Pulmonary artery endothelial cell (primary cell): Measurements from ENCODE around the gene TWIST2. TPM values are rescaled to one million over a fixed set of nuclear protein-coding genes. Genes with fewer than 3 reads are reported as not detected.

Experiments
- DNase-seq: peaks from one replicate; pipeline ENCODE4 v3.0.0-alpha.2; 2011; ENCODE audit warnings: low read depth, low spot score
- total RNA-seq: library from RNA; depleted of rRNA; stranded (reverse); fragments of >200 nt; gene quantifications from 2 replicates; pipeline ENCODE4 v1.2.3, GENCODE V29; 2014

TWIST2 gene
- total RNA-seq, 1 donor from 2014 or later: 5.4 TPM

DNA sequence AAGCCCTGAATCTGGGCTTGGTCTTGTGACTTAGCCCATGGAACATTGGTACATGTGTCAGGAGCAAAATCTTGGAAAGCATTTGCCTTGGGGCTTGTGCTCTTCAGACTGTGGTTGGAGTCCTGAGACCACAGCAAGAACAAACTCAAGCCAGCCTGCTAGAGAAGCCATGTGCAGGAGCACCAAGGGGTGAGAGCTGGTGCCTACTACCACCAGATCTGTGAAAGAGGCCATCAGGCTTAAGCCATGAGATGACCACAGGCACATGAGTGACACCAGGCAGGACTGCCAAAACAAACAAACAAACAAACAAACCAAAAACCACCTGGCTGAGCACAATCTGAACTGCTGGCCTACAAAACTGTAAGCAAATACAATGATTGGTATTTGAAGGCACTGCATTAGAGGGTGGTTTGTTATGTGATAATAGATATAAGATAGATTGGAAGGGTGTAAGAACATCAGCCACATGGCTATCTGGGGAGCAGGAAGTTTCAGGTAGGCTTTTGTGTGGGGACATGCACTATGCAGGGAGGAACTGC, 9.0 kb upstream of the TWIST2 start:
- DNase-seq: no peak

DNA sequence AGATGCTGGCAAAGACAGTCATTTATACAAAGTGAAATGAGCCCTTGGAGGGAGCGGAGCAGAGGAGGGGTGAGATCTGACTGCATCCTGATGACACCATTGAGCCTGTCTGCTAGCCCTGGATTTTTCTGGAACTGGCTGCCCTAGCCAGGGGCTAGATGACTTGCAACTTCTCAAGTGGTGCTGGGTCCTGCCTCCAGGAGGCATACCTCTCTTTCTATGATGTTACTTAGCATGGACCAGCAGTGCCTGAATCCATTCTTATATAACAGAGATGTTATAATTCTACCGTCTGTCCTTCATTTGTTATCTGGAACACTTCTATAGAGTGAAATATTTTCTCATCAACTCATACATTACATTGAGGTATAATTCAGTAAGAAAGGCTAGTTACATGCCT, 8.5 kb upstream of the TWIST2 start:
- no peak for DNase-seq

DNA sequence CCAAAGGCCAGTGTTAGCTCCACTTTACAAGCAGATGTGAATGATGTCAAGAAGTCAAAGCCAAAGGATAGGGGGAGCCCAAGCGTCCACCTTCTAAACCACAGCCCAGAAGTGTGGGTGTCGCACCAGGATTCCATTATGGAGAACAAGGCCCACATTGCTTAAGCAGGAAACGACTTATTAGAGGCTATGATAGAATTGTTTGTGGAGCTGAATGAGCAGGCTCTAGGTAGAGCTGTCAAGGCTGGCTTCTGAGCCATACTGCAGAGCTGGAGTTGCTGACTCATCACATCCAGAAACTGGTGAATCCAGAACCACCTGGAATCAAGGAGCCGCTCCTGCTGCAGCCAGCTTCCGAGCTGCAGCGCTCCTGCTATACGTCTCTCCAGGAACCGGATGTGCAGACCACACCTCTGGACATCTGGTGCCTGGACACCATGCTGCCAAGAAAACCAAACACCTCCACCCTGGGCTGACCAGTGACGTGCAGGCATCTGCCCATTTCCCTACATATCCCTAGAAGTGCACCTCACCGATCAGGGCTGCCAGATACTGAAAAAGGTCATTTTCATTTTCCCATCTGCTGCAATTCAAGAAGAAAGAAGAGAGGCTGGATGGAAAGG, 6.2 kb upstream of the TWIST2 start:
- no peak for DNase-seq

DNA sequence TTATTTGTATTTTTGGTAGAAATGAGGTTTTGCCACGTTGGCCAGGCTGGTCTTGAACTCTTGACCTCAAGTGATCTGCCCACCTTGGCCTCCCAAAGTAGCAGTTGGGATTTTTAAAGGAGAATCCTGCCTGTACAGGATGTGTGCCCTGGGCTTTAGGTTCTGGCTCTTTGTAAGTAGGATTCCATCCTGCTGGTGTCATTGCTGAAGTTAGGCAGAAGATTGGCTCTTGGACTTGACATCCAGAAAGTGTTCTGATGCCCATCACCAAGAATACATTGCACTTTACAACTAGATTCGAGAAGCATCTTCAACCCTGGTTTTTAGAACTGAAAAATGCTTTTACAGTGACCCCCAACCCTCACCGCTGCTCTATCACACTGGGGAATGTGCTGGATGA, 4.4 kb upstream of the TWIST2 start:
- no peak for DNase-seq

DNA sequence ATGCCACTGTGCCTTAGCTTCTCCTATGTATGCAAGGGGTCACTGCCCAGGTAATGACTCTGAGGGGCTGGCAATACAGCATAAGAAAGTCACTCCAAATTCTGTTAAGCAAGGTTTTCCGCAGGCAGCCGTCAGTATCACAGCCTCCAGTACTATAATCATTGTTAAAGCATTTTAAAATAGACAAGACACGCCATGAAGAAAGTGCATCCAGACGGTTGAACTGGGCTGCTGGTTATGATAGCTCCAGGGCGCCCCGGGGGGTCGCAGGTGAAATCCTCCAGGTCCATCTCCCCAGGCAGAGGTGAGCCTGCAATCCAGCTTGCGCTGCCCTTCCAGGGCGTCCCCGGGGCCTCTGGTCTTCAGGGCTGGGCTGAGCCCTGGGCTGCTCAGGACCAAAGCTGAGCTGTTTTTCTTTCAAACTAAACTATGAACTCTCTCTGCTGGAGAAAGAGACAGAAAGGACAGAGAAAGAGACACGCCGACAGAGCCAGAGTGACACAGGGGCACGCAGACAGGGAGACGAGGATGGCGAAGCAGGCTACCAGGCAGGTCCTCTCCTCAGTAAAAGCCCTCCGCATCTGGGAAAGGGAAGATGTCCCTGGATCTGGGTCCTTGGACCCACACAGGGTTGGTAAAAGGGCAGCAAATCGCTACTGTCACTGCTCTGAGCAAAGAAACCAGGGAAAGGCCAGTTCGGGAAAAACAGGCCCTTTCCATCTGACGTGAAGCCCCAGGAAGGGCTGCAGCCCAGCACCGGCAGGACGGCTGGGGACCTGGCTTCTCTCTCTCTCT, 2.1 kb upstream of the TWIST2 start:
- no peak for DNase-seq

DNA sequence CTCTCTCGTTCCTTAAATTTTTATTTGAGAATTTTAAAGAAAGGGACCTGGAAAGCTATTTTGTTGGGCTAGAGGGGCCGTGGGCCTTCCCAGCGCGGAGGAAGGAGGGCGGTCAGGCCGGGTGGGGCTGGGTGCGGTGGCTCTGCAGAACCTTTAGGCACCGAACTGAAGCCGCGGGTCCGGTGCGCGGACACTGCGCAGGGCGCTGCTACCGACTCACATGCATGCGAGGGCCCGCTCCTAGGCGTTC, 1.6 kb upstream of the TWIST2 start:
- DNase-seq: no peak

DNA sequence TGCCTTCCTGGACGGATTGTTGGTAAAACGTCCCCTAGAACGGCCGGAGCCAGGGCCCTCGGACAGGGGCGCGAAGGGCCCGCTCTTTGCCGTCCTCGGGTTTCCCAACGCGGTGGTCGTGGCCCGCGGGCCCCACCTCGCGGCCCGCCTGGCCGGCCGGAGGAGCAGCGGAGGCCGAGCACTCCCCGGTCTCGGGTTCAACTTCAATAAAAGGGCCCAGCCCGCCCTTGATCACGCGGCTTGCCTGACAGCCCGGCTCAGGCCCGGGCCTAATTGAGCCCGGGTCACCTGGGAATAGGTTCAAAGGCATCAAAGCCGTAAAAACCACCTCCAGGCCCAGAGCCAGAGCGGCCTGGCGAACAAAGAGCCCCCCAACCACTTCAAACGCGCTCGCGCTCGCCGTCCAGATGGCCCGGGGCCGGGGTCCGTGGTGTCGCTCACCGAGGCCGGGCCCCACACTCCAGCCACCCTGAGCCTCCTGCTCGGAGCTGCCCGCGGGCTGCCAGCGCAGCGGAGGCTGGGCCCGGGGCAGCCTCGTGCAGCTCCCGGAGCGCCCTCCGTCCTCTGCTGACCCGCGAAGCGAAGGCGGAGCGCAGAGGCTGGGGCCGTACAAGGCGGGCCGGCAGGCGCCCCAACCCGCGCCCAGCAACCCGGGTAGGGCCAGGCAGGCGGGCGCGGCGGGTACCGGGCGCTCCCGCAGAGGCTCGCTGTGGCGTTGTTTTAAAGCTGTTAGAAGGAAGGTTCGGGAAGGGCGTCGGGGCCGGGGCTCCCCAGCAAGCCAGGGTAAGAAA, 1.1 kb upstream of the TWIST2 start:
- no peak for DNase-seq

DNA sequence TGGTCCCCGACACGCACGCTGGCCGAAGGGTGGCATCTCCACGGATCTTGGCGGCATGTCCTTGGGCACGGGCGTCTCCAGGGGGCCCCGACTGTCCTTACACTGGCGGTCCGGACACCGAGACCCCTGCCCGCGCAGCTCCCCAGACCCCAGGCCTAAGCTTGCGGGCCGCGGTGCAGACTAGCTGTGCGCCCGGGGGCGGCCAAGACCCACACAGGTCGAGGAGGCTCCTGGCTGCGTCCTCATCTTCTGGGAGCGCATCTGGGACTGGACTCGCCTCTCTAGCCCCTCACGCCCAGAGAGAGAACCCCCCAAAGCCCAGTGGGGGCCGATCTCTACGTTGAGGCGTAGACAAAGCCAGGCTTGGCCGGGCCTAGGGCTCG, 475 bp upstream of the TWIST2 start:
- DNase-seq: no peak

DNA sequence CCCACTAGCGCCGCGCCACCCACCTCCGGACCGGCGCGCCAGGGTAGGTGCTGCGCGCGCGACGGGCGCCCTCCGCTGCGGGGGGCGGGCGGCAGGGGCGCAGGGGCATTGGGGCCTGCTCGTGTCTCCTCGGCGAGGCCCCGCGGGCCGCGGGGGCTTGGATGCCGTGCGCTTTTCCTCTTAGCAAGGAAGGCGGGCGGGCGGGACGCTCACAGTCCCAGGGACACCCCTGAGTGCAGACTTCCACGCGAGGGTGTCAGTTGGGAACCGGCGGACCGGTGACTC, 748 bp downstream of the TWIST2 start:
- DNase-seq: no peak

DNA sequence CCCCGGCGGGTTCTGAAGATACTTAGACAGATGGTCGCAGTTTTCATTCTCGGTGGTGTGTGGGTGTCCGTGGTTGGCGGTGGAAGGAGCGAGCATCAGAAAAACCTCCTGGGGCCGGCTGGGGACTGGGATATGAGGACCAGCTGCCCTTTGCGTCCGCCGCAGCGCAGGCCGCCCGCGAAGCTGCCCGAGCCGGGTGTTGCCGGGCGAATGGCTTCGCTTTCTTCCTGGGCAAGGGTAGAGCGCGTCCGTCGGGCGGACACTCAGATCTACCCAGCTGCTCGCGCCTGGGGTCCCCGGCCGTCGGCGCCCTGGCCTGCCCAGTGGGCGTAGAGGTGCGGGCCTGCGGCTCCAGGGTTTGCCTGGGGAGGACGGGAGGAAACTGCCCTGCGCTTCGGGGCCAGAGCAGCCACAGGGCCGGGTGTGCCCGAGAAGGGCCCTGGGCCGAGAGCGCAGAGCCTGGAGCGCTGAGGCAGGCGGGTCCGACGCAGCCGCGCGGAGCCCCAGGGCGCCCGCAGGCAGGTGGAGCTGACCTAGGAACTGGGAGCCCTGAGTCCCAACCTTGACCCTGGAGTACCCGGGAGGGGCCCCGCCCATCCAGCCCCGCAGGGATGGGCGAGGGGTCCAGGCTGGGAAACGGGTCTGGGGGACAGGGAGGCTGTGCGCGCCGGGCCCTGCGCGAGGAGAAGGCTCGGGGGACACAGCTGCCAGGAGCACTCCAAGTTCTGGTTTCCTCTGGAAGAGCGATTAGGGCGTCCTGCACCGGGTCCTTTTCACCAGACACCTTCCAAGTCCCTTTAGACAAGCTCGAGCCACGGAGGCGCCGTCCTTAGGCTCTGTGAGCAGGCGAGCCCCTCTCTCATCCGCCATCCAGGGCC, 1.3 kb downstream of the TWIST2 start:
- DNase-seq: no peak

DNA sequence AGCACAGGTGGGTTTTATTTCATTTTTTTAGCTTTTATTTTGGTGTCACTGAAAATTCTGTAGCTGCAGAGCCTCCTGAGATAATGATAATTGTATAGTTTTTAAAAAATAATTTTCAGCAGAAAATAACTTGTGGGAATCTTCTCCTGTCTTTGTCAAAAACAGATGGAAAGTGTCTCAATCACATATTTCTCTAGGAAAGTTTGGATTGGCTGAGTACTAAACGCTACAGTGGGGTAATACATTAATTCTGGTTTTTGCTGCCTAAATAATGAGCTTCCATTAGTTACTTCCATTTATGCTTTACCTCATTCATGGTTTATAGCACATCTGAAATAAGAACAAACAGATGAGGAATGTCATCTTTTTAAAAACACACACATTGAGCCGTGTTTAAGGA, 2.2 kb downstream of the TWIST2 start:
- DNase-seq: no peak

DNA sequence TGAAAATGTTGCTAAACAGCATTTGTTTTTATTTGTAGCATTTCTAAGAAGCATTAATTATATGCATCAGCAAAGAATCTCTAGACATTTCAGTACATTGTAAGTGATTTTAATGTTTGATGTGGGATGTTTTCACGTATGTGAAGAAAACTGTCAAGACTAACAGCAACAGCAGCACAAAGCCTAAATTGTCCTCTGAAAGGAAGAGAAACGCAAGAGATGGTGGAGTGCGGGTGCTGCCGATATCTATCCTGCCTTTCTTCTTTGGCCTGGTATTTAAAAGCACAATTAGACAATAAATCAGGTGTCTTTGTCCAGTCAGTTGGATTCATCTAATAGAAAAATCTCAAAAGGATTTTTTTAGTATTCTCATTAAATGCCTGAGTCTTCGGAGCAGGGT, 3.1 kb downstream of the TWIST2 start:
- DNase-seq: no peak

DNA sequence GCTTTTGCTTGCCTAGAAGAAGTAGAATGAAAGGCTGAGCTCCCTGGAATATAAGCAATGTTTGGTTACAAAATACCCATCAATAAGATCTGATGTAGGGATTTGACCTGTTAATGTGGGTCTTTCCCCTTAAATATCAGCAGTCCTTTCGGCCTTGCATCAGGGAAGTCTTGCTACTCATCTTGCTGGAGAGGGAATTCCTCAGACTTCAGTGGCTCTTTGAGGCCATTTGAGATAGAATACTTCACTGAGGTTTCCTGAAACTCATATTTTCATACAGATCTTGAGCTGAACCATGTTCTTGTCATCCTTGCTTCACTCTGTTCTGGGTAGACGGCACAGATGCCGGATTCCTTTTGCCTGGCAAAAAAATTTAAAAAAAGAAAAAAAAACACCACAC, 3.9 kb downstream of the TWIST2 start:
- DNase-seq: no peak

DNA sequence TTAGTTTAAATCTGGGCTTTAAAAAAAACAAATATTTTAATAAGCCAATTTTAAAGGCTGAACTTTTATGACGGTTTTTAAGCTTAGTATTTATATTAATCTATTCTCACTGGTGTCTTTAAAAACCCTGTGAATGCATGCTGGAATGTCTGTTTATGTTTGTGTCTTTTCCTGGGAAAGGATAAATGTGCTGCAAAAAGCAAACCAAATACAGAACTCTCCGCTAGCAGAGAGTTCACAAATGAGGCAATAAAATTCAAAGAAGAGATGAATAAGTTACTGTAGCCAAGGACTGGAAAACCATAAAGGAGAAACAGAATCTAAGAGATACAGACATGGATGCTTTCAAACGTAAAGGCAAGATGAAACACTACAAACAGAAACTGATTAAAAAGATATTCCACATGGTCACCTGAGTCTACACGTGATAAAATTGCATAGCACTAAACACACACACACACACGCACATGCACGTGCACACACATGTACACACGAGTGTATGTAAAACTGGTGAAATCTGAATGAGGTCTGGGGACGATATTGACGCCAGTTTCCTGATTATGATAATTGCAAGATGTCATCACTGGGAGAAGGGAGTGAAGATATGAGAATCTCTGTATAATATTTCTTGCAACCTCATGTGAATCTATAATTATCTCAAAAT, 4.5 kb downstream of the TWIST2 start:
- DNase-seq: no peak

DNA sequence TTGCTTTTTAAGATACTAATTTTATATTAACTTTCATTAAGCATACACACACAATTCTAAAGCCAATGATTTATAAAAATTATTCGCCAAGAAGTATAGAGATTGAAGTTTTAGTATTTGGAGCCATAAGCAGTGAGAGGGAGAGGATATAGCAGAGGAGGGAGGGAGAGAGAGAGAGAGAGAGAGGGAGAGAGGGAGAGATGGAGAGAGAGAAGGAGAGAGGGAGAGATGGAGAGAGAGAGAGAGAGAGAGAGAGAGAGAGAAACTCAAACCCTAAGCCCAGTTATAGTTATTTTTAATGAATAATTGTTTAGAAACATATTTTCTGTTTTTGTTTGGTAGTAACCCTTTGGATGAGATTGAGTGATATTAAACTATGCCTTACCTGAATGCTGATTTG, 5.3 kb downstream of the TWIST2 start:
- no peak for DNase-seq

DNA sequence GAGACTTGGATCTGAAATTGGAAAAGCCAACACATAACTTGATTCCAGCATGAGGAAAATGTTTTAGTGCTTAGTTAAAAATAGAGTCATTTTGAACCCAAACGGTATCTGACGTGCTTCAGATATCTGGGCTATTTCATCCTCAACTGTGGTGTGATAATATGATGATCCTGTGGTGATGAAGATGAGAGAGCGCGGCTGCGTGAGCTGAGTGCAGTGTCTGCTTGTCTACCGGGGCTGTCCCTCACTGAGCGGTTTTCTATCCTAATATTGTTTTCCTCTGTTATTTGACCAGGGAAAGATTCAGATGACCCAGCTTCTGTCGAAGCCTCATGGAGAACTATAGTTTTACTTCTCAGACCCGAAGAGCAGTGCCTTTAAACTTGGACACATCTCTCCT, 5.8 kb downstream of the TWIST2 start:
- DNase-seq: no peak

DNA sequence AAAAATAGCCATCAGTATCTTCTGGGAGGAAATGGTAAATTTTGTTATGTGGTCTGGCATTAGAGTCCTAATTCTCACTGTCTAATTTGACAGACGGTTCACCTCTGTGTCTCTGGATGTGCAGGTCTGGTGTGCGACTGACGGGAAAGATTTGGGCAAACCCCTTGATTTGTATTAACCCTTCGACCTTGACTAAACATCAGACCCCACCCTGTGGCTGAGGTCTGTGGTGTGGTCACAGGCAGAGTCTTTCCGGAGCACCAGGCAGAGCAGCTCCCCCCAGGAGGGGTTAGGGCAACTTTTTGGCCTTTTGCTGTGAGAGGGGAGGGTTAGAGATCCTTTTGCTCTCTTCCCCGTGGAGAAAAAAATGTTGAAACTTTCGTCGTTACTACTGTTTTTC, 6.4 kb downstream of the TWIST2 start:
- DNase-seq: no peak

DNA sequence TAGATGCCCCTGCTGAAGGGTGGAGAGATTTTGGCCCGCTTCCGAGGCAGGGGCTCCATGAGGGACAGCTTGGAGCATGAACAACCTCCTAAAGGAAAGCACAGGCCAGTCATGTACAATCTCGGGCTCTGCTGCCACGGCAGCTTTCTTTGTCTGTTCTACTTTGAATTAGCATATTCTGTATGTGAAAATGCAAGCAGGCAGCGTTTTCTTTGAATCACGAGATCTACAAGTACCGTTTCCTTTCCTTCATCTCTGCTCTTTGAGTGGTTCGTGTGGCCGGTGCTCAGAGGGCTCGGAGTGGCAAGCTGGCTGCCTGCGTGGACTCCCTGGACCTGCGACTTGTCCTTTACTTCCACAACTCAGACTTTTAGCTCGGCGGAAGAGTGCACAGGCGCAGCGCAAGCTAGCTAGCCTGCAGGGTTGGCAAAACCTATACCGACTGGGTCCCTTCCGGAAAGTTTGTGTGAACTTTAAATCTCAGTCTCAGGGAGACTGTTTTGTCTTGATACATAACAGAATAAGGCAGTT, 6.9 kb downstream of the TWIST2 start:
- DNase-seq: no peak

DNA sequence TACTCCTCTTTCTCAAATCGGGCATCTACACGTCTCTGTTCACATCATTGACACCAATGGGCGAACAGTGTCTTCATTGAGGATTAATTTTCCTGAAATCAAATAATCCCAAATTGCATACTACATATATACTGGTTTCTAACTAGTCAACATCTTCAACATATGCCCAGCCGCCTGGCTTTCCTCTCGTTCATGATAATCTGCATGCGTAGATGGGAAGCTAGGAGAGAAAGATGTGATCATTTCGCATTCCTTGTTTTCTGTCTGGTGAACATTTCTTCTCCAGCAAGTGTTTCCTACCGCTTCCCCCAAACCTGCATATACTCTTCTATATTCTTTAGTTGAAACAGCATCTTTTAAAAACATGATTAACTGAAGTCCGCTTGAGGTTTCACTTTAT, 7.4 kb downstream of the TWIST2 start:
- no peak for DNase-seq

DNA sequence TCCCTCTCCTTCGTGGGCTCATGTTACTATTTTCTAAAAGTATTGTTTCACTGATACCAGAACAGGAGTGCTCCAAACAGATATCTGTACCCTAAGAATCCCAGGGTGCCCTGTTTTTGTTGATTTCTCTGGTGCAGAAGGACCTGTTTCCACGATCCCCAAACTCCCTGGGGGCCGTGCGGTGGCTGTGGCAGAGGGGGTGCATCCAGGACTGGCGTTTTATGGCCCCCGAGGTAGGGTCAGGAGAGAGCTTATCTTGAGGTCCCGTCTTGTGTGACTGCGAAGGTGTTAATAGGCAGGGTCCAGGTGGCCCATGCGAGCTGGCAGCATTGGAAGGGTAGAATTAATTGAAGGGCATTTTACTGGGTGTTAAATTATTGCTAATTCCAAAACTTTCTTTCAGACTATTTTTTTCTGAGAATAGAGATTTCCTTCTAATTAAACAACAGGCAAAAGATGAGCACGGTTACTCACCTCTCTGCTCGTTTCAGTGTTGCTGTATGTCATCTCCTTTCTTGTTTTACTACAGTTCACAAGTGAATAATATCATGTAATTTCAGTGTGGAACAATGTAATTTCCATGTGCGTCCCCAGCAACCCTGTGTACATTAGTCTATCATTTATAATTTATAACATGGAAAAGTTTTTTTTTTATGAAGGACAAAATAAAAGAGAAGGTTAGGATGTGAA, 8.2 kb downstream of the TWIST2 start:
- DNase-seq: no peak
